K562 (cell line): ENCODE measurements around the gene ERRFI1. TPM values are rescaled to one million over a fixed set of nuclear protein-coding genes. Genes with fewer than 3 reads are reported as not detected.
A peak's percentile ranks its signal among the peaks of the same experiment; 100 is the strongest.

Experiments
- BRCA1 ChIP-seq, 2 experiments: fragments of 450-650 bp in 1 of 2; sonication (generic) in 1 of 2; formaldehyde crosslinking in 1 of 2; IDR thresholded peaks; 2 replicates each; pipeline versions ENCODE4 v1.5.0 to v1.6.1; 2017 to 2020; ENCODE audit warnings: mild to moderate bottlenecking in 1 of 2, missing genetic modification reagents in 1 of 2
- CBX1 ChIP-seq: sonication (generic); IDR thresholded peaks from 2 replicates; pipeline ENCODE4 v1.6.1; 2016; ENCODE audit warnings: antibody characterized with exemption, low read depth, mild to moderate bottlenecking
- CTCFL ChIP-seq: IDR thresholded peaks from 2 replicates; pipeline ENCODE4 v1.6.1; 2011; ENCODE audit warnings: borderline replicate concordance, low read depth, mild to moderate bottlenecking, moderate library complexity, low read length; ENCODE audit not compliant: insufficient read depth, poor library complexity, severe bottlenecking
- ELF2 ChIP-seq: fragments of 250-450 bp; sonication (Bioruptor Pico); IDR thresholded peaks from 2 replicates; pipeline ENCODE4 v1.5.0; 2021; ENCODE audit warnings: mild to moderate bottlenecking
- FOXO4 ChIP-seq: fragments of 450-650 bp; formaldehyde crosslinking; IDR thresholded peaks from 2 replicates; pipeline ENCODE4 v1.4.0; 2020; ENCODE audit warnings: mild to moderate bottlenecking, moderate library complexity
- KDM5B ChIP-seq: fragments of 200-600 bp; sonication (generic); IDR thresholded peaks from 2 replicates; pipeline ENCODE4 v1.6.1; 2012; ENCODE audit warnings: low read depth, mild to moderate bottlenecking, moderate library complexity, low read length, control low read depth, inconsistent platforms; ENCODE audit not compliant: insufficient replicate concordance
- MTA2 ChIP-seq: fragments of 450-650 bp; IDR thresholded peaks from 2 replicates; pipeline ENCODE4 v1.6.1; 2016; ENCODE audit warnings: low read depth
- NCOA6 ChIP-seq: fragments of 450-650 bp; IDR thresholded peaks from 2 replicates; pipeline ENCODE4 v1.6.1; 2017; ENCODE audit warnings: mild to moderate bottlenecking
- NEUROD1 ChIP-seq: fragments of 150-350 bp; IDR thresholded peaks from 2 replicates; pipeline ENCODE4 v1.6.1; 2014; ENCODE audit warnings: borderline replicate concordance, low read length, low read depth; ENCODE audit not compliant: partially characterized antibody
- NRF1 ChIP-seq, 2 experiments: fragments of 450-650 bp; IDR thresholded peaks in 1 of 2; conservative IDR thresholded peaks in 1 of 2; 2 replicates each; pipeline ENCODE4 v1.6.1; 2014; ENCODE audit warnings: mild to moderate bottlenecking in 2 of 2
- SIX5 ChIP-seq, 2 experiments: IDR thresholded peaks; 2 replicates each; pipeline ENCODE4 v1.6.1; 2011; ENCODE audit warnings: low read length in 2 of 2, borderline replicate concordance in 1 of 2, low read depth in 1 of 2, mild to moderate bottlenecking in 1 of 2, moderate library complexity in 1 of 2; ENCODE audit not compliant: insufficient read depth in 1 of 2
- SMARCA5 ChIP-seq: fragments of 450-650 bp; IDR thresholded peaks from 2 replicates; pipeline ENCODE4 v1.6.1; 2016
- SRSF9 ChIP-seq: fragments of 200-400 bp; formaldehyde crosslinking; IDR thresholded peaks from 2 replicates; pipeline ENCODE4 v1.6.1; 2017; ENCODE audit warnings: low read depth, low read length, borderline replicate concordance
- STAG1 ChIP-seq: sonication (generic); formaldehyde crosslinking; IDR thresholded peaks from 2 replicates; pipeline ENCODE4 v1.5.0; 2020; ENCODE audit warnings: missing genetic modification reagents, borderline replicate concordance
- TOE1 ChIP-seq, 2 experiments: fragments of 450-650 bp in 1 of 2; sonication (generic) in 1 of 2; formaldehyde crosslinking in 1 of 2; IDR thresholded peaks; 2 replicates each; pipeline versions ENCODE4 v1.7.1 to v1.8.0; 2016 to 2022; ENCODE audit warnings: borderline replicate concordance in 2 of 2, mild to moderate bottlenecking in 2 of 2, antibody characterized with exemption in 1 of 2, inconsistent platforms in 1 of 2, low read depth in 1 of 2, missing genetic modification reagents in 1 of 2, moderate library complexity in 1 of 2
- ZBTB11 ChIP-seq, 3 experiments: fragments of 200-800 bp in 1 of 3; fragments of 250-450 bp in 1 of 3; fragments of 450-650 bp in 1 of 3; sonication (Bioruptor Pico) in 1 of 3; sonication (Bioruptor generic) in 1 of 3; formaldehyde crosslinking in 1 of 3; IDR thresholded peaks; 2 replicates each; pipeline versions ENCODE4 v1.6.1 to v1.8.0; 2016 to 2022; ENCODE audit warnings: mild to moderate bottlenecking in 2 of 3, missing genetic modification characterization in 2 of 3, missing compliant biosample characterization in 1 of 3, moderate library complexity in 1 of 3
- ZBTB7A ChIP-seq: IDR thresholded peaks from 2 replicates; pipeline ENCODE4 v1.6.1; 2011; ENCODE audit warnings: low read depth, mild to moderate bottlenecking, low read length, moderate library complexity, borderline replicate concordance; ENCODE audit not compliant: control insufficient read depth
- ZNF197 ChIP-seq: fragments of 200-800 bp; sonication (Bioruptor generic); IDR thresholded peaks from 2 replicates; pipeline ENCODE4 v1.6.1; 2016; ENCODE audit warnings: low read depth, missing genetic modification characterization, missing compliant biosample characterization
- polyA plus RNA-seq, 8 experiments: library from polyadenylated mRNA; depleted of rRNA in 4 of 8; stranded (reverse) in 5 of 8; unstranded in 3 of 8; fragments of >200 nt; fragmentation: Nextera tagmentation in 2 of 8; fragmentation: Illumina TruSeq in 1 of 8; extraction: Ambion mirVana in 2 of 8; extraction: Trizol in 1 of 8; gene quantifications; 2 replicates each; pipeline versions ENCODE4 v1.2.1 to v1.2.3, GENCODE V29; 2011 to 2014; ENCODE audit warnings: inconsistent platforms in 1 of 8, missing spikeins in 1 of 8
- total RNA-seq, 7 experiments: library from RNA; depleted of rRNA in 6 of 7; stranded (reverse); fragments of >200 nt in 6 of 7; fragmentation: Illumina TruSeq in 2 of 7; extraction: Trizol in 2 of 7; gene quantifications; 2 replicates each; pipeline versions ENCODE4 v1.2.1 to v1.2.3, GENCODE V29; 2011 to 2021; ENCODE audit warnings: low replicate concordance in 1 of 7

Gene ERRFI1
- total and polyA plus RNA-seq, 9 of the 15 experiments (the other 6 are each of a cell fraction or from before 2014, with no cell fraction given) = 0.67 to 4.4 (median 1.1) TPM

GRCh38 chr1:8004803-8005573 is 21.1 kb downstream of the ERRFI1 start (continued):
- TF ChIP-seq ZBTB11 (CRISPR knock-in tag; IDR thresholded peaks at IDR 0.05) = peak in 2 of 3 experiments; percentile 54 to 88; a peak in 3 of 6 replicates
- TF ChIP-seq NCOA6 = no peak
- TF ChIP-seq ZNF197 = no peak
- no peak; the same call in 1 of the 2 replicates for TF ChIP-seq ZBTB7A
- TF ChIP-seq SMARCA5 = no peak; the same call in 1 of the 2 replicates
- TF ChIP-seq STAG1 (CRISPR knock-in tag) = no peak
- no peak for TF ChIP-seq FOXO4 (CRISPR knock-in tag)
- TF ChIP-seq NEUROD1 = peak; percentile 86
- TF ChIP-seq TOE1 (IDR thresholded peaks at IDR 0.05; ENCODE audit: borderline replicate concordance) = peak; percentile 77
- no peak for TF ChIP-seq TOE1 (CRISPR knock-in tag; IDR thresholded peaks at IDR 0.05; ENCODE audit: borderline replicate concordance, low read depth)
- no peak for TF ChIP-seq ELF2 (CRISPR knock-in tag)
- TF ChIP-seq MTA2 = peak; percentile 64; the same call in 1 of the 2 replicates
- no peak for TF ChIP-seq SIX5 (IDR thresholded peaks at IDR 0.05; ENCODE audit: borderline replicate concordance in 1 of 2, insufficient read depth in 1 of 2, low read depth in 1 of 2, low read length in 2 of 2)
- no peak for TF ChIP-seq SRSF9
- no peak for TF ChIP-seq CTCFL
- no peak for TF ChIP-seq CBX1
- no peak for TF ChIP-seq KDM5B
- TF ChIP-seq NRF1 (conservative IDR thresholded peaks at IDR 0.05 in 1 of 2, IDR thresholded peaks at IDR 0.05 in 1 of 2) = peak; percentile 56 to 69; a peak in 3 of 4 replicates
- no peak for TF ChIP-seq BRCA1 (IDR thresholded peaks at IDR 0.05)
- no peak for TF ChIP-seq BRCA1 (CRISPR knock-in tag; IDR thresholded peaks at IDR 0.05)
